GM19455 (cell line): ENCODE measurements around the gene FANCL.
"Not testable (repeated sequence)": the region's sequence is repeated elsewhere in the genome, so short reads cannot be mapped to it uniquely, and the experiment has no call there.

Experiments used
- ATAC-seq: cut with Tn5 transposase; IDR thresholded peaks from one replicate; pipeline ENCODE4 v1.9.1; 2021; ENCODE audit not compliant: unreplicated experiment

FANCL gene

DNA sequence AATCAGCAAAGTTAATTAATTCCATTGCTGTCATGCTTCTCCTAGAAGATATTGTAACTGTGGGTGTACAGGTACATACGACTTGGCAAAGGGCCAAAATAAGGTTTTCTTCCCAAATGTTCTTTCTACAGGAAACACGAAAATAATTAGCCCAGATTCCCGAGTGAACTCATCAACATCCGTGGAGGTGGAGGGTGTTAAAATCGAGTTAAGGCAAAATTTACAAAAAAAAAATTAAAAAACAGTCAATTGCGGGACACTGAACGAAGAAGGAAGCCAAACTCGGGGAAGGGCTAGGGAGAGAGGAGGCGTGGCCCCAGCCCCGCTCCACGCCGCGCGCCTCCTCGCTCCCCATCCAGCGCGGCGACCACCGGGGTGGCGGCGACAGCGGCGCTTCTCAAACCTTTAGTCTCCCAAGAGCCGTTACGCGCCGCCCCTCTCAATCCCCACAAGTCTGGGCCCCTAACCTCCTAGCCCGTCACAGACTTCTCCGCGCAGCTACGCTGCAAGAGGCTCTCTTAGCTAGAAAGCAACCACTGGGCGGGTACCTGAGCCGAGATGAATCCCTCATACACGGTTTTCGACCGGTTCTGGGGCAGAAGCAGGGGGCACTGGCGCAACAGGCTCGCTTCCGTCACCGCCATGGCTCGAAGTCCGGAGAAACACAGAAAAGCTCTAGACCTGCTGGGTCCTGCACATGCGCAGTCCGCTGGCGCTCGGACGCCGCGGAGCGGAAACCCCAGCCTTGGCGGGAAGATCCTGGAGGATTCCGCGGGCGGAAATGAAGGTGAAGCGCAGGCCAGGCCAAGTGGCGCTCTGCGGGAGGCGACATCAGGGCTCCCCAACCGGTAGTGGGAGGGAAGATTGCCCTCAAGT, at the start of gene FANCL:
TSS of gene FANCL (minus strand) at position 656 of the 876 bp plus-strand sequence. CDS start at position 644, 12 bp downstream.
- peak; percentile 82 for ATAC-seq

DNA sequence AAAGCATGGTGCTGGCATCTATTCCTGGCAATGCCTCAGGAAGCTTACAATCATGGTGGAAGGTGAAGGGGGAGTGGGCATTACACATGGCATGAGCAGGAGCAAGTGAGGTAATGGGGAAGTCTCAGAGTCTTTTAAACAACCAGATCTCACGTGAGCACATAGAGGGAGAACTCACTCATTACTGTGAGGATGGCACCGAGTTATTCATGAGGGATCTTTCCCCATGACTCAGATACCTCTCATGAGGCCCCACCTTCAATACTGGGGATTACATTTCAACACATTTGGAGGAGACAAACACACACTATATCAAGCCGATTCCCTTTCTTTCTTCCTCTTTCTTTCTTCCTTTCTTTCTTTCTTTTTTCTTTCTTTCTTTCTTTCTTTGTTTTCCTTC, 47.9 kb upstream of the FANCL start:
- no peak for ATAC-seq

DNA sequence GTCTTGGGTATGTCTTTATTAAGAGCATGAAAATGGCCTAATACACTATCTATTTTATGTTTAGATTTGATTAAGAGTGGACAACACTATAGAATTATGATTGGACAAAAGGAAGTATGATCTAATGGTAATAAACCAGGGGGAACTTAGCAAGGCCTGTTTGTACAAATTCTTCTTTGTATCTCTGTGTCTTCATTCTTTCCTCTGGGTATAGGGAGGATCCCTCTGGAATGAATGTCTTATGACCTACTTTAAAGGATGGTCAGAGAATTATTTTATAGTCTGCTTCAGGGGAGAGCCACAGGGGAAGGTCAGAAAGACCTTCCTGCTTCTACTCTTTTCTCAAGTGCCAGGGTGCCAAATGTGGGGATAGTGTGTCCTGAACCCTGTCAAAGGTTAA, 42.8 kb upstream of the FANCL start:
- no peak for ATAC-seq

DNA sequence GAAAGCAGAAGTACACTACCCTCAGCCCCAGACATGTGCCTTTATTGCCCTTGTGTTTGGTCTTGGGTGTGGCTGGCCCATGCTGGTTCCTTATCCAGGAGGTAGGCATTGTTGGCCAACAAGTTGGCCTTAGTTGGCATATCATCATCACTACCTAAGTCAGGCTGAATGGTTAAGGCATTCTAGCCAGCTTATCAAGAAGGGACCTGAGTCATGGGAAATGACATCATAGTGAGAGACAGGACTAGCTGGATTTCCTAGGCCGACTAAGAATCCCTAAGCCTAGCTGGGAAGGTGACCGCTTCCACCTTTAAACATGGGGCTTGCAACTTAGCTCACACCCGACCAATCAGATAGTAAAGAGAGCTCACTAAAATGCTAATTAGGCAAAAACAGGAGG, 34.0 kb upstream of the FANCL start:
- ATAC-seq = not testable (repeated sequence)

DNA sequence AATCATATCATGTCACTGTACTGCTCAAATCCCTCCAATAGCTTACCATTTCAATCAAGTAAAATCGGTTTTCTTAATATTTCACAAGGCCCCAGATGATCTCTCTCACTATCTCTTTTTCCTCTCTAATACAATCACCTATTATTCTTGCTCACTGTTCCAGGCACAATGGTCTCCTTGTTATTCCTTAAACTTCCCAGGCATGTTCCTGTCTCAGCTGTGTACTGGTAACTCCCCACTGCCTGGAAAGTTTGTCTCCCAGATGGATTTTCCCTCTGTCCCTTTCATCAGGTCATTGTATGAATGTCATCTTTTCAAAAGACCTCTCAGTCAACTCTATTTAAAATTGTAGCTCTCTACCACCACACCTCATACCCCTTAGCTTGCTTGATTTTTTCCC, 30.7 kb upstream of the FANCL start:
- ATAC-seq = no peak

DNA sequence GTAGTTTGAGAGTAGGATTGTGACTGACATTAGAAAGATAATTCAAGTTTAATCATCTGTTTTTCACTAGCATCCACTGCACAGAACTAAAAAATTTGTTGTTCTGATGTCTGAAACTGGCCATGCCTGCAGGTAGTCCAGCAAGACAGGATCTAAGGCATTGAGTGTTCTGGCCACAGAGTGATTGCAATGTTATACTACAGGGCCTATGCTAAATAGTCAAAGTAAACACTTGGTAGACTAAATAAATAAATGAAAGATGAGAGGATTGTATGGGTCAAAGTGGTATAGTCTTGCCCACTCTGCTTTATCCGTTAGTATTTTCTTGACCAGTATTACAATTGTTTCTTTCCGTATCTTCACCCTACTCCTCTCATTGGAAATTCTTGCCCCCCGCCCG, 27.6 kb upstream of the FANCL start:
- ATAC-seq = no peak

DNA sequence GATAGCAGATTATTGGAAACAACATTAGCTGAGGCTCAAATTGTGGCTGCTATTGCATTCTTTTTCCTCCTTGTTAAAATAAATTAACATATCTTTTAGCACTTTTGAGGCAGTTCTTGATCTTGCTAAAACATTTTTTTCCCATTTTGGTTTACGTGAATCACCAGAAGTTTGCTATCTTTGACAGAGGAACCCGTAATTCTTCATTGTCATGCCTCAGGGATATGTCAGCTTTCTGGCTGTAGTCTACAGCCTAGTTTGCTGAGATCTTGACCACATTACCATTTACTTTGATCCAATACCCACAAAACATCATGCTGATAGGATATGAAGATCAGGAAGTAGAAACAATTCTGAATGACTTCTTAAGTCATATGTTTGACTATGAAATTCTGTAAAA, 25.1 kb upstream of the FANCL start:
- ATAC-seq = no peak

DNA sequence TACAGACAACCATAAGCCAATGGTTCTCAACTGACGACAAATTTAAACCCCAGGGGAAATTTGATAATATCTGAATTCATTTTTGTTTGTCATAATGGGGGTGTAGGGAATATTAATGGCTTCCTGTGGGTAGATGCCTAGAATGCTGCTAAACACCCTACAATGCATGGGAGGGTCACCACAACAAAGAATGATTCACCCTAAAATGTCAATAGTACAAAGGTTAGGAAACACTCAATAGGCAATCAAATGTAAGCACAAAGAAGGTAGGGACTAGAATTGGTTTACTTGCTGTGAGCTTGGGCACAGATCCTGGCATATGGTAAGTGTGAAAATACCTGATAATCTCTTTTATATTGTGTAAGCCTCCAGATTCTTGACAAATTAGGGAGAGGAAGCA, 20.1 kb upstream of the FANCL start:
- ATAC-seq = no peak

DNA sequence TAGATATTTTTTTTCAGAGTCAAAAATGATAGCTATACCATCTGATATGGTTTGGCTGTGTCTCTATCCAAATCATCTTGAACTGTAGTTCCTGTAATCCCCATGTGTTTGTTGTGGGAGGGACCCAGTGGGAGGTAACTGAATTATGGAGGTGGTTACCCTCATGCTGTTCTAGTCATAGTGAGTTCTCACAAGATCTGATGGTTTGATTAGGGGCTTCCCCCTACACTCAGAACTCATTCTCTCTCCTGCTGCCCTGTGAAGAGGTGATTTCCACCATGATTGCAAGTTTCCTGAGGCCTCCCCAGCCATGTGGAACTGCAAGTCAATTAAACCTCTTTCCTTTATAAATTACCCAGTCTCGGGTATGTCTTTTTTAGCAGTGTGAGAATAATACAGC, 17.3 kb upstream of the FANCL start:
- not testable (repeated sequence) for ATAC-seq

DNA sequence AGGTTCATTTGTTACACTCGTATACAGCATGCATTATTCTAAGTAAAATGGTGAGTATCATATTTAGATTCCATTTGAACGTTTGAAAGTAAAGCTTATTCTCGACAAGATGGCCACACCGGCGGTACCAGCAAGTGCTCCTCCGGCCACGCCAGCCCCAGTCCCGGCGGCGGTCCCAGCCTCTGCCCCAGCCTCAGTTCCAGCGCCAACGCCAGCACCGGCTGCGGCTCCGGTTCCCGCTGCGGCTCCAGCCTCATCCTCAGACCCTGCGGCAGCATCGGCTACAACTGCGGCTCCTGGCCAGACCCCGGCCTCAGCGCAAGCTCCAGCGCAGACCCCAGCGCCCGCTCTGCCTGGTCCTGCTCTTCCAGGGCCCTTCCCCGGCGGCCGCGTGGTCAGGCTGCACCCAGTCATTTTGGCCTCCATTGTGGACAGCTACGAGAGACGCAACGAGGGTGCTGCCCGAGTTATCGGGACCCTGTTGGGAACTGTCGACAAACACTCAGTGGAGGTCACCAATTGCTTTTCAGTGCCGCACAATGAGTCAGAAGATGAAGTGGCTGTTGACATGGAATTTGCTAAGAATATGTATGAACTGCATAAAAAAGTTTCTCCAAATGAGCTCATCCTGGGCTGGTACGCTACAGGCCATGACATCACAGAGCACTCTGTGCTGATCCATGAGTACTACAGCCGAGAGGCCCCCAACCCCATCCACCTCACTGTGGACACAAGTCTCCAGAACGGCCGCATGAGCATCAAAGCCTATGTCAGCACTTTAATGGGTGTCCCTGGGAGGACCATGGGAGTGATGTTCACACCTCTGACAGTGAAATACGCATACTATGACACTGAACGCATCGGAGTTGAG, 10.4 kb upstream of the FANCL start:
- not testable (repeated sequence) for ATAC-seq

DNA sequence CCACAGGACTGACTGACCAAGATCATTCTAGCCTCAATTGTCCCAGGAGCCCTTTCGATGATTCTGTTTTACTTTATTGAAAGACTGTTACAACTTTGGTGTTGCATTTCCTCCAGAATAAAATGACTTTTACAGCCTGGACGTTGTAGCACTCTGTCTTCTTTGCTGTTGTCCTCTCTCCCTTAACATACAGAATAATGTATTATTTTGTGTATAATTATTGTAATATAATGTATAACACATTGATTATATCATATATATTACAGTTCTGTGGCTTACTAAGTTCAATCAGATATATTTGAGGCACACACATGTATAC, 380 bp upstream of the FANCL start:
- ATAC-seq = no peak

DNA sequence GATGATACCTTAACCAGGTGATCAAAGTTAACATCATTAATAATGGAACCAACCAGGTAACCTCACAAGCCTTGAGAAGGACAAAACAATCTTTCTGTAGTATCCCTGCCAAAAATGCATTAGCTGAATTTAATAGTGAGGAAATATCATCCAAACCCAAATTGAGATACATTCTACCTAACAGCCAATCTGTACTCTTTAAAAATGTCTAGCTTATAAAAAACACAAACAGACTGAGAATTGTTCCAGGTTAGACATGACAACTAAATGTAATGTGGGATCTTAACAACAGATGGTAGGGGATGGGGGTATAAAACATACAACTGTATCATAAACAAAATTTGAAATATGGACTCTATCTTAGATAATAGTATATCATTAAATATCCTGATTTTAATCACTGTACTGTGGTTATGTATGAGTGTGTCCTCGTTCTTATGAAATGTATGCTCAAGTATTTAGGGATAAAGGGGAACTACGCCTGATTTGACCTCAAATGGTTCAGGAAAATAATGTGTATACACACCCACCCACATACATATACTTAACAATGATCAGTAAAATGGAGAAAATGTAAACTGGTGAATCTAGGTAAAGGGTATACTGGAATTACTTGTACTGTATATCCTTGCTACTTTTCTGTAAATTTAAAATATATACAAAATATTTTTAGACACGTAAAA, 1.7 kb downstream of the FANCL start:
- ATAC-seq = no peak

DNA sequence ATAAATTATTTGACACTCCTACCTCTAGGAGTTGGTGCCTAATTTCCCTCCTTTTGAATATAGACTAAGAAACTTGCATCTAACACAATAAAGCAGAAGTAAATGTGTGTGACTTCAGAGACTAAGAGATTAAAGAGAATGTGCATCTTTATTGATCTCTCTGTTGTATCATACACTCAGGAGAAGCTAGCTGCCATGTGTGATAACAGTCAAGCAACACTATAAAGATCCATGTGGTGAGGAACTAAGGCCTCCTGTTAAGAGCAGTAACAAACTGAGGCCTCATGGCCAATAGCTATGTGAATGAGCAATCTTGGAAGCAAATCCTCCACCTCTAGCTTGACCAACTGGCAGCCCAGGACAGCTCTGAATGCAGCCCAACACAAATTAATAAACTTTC, 3.4 kb downstream of the FANCL start:
- ATAC-seq = no peak

DNA sequence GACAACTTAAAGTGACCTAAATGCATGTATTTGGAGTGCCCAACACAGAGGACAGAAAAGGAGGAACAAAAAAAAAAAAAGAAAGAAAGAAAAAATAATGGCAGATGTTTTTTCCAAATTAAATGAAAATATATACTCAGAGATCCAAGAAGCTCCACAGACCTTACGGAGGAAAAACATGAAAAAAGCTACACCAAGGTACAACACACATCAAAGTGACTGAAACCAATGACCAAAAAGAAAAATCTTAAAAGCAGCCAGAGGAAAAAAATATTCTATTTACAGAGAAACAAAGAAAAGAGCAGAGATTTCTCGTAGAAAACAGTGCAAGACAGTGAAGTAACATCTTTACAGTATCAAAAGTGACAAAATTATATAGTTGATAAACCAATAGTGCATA, 5.1 kb downstream of the FANCL start:
- ATAC-seq = no peak

DNA sequence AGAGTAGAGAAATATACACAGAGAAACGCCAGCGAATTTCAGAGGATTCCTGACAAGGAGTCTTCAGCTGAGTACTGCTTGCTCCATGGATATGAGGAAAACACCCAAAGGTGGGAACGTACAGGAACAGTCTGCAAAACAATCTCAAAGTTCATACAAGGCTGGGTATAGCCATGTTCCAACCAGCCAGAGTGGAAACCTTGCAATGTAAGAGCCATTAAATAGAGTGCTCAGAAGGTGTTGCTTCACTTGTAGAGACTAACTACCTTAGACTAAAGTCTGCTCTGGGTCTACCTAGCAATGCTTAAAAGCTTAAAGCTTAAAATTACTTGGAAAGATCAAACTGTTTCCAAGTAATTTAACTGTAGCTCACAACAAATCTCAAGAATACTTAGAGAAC, 6.0 kb downstream of the FANCL start:
- ATAC-seq = no peak

DNA sequence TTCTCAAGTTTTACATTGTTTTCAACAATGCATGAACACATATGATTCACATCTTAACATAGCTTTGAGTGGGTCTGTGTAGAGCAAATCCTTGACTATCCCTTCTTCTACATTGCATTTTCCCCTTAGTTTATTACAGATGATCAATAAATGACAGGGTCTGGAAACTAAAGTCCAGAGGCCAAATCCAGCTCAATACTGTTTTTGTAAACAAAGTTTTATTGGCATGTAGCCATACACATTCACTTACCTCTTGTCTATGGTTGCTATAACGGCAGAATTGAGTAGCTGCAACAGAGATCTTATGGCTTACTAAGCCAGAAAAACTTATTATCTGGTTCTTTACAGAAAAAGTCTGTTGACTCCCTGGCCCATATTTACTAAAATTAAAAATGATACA, 12.8 kb downstream of the FANCL start:
- no peak for ATAC-seq

DNA sequence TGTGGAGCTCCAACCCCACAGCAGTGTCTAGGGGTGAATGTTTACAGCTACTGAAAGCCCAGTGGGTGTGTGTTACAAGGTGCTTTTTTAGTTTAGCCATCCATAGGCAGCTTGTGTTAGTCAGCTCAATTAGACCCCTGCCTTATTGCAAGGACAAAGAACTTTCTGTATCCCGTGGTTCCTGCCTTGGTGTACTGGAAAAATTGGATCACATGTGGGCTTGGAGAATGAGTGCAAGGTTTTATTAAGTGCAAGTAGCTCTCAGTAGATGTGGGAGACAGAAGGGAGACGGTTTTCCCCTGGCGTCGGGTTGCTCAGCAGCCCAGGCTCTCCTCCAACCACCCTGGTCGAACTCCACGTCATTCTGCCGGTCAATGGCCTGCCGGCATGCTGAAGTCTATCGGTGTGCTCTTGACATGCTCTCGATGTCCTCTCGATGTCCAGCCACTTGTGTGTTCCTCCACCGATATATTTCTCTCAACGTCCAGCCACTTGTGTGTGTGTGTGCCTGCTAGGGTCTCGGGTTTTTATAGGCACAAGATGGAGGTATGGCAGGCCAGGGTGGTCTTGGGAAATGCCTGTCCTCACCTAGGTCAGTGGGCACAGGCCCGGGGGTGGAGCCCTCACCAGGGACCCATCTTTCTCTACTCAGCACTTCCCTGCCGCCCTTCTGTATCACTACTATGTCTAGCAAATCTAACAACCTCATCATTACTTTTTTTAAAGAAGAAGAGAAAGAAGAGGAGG, 13.8 kb downstream of the FANCL start:
- ATAC-seq = no peak

DNA sequence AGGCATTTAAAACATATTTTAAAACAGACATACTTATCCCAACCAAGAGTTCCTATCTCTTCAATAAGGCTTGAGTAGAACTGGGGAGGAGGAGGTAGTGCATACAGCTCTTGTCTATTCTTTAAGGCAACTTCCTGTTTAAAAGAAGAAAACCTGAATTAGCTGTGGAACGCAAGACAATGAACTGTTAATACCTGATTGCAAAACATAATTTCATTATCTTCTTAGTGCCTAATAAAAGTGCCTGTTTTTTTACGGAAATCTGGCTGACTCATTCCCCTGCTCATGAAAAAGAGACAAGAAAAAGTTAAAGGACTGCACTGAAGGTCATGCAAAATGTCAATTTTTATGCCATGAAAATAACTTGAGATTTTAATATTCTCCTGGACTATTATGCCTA, 19.2 kb downstream of the FANCL start:
- ATAC-seq = no peak

DNA sequence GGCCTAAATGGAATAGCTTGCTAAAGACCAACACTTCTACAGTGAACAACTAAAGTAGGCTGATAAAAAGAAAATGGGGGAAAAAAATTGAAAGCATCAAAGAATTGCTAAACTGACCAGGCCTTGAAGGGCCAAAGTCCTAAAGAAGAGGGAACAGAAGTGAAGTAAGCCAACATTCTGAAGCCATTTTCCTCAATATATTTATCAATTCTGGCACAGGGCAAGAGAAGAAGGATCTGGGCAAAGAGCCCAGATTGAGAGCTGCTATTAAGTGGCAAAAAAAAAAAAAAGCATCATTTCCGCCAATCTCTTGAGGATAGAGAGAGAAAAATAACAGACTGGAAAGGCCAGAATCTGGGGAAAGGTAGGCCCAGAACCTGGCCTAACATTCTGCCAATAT, 25.7 kb downstream of the FANCL start:
- no peak for ATAC-seq

DNA sequence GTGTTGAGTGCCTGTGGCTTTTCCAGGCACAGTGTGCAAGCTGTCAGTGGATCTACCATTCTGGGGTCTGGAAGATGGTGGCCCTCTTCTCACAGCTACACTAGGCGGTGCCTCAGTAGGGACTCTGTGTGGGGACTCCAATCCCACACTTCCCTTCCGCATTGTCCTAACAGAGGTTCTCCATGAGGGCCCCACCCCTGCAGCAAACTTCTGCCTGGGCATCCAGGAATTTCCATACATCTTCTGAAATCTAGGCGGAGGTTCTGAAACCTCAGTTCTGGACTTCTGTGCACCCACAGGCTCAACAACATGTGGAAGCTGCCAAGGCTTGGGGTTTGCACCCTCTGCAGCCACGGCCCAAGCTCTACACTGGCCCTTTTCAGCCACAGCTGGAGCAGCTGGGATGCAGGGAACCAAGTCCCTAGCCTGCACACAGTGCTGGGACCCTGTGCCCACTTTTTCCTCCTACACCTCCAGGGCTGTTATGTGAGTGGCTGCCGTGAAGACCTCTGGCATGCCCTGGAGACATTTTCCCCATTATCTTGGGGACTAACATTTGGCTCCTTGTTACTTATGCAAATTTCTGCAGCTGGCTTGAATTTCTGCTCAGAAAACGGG, 30.1 kb downstream of the FANCL start:
- ATAC-seq = not testable (repeated sequence)

DNA sequence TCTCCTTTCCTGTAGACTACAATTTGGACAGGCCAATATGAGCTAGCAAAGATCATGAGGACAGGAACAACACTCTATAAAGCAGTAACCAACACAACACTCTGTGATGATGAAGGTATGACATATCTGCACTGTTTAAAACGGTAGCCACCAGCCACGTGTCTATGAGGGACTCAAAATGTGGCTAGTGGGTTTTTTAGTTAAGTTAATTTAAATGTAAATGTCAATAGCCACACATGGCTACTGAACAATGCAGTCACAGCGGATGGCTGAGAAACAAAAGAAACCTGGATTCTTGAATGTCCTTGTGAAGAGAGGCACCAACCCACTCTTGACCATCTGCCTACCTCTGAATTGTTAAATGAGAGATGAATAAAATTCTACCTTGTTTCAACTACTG, 33.9 kb downstream of the FANCL start:
- no peak for ATAC-seq
